Ishikawa (cell line): ENCODE data around the gene ANKRD28.

Source experiments
- CEBPB ChIP-seq: IDR thresholded peaks from 2 replicates; pipeline ENCODE4 v1.6.1; 2012
- CREB1 ChIP-seq: IDR thresholded peaks from 2 replicates; pipeline ENCODE4 v1.6.1; 2012; ENCODE audit warnings: low read depth
- EGR1 ChIP-seq: IDR thresholded peaks from 2 replicates; pipeline ENCODE4 v1.6.1; 2012
- EP300 ChIP-seq: IDR thresholded peaks from 2 replicates; pipeline ENCODE4 v1.6.1; 2012; ENCODE audit warnings: borderline replicate concordance
- FOXM1 ChIP-seq: IDR thresholded peaks from 2 replicates; pipeline ENCODE4 v1.6.1; 2012; ENCODE audit warnings: low read depth, borderline replicate concordance
- NFIC ChIP-seq: IDR thresholded peaks from 2 replicates; pipeline ENCODE4 v1.6.1; 2012
- RAD21 ChIP-seq: IDR thresholded peaks from 2 replicates; pipeline ENCODE4 v1.6.1; 2012; ENCODE audit warnings: low read depth
- TAF1 ChIP-seq: IDR thresholded peaks from 2 replicates; pipeline ENCODE4 v1.6.1; 2012; ENCODE audit warnings: low read depth, mild to moderate bottlenecking
- TCF12 ChIP-seq: IDR thresholded peaks from 2 replicates; pipeline ENCODE4 v1.6.1; 2012; ENCODE audit warnings: low read depth
- TEAD4 ChIP-seq: IDR thresholded peaks from 2 replicates; pipeline ENCODE4 v1.6.1; 2012
- YY1 ChIP-seq: IDR thresholded peaks from 2 replicates; pipeline ENCODE4 v1.6.1; 2012; ENCODE audit warnings: low read depth
- ZBTB7A ChIP-seq: IDR thresholded peaks from 2 replicates; pipeline ENCODE4 v1.6.1; 2012; ENCODE audit warnings: low read depth
- TF ChIP-seq, protein P1 (sequence below): IDR thresholded peaks from 2 replicates; pipeline ENCODE4 v1.6.1; 2012
- TF ChIP-seq, protein P2 (sequence below): IDR thresholded peaks from 2 replicates; pipeline ENCODE4 v1.6.1; 2012
- TF ChIP-seq, protein P3 (sequence below): IDR thresholded peaks from 2 replicates; pipeline ENCODE4 v1.6.1; 2012; ENCODE audit warnings: low read depth, mild to moderate bottlenecking

ANKRD28 gene

DNA sequence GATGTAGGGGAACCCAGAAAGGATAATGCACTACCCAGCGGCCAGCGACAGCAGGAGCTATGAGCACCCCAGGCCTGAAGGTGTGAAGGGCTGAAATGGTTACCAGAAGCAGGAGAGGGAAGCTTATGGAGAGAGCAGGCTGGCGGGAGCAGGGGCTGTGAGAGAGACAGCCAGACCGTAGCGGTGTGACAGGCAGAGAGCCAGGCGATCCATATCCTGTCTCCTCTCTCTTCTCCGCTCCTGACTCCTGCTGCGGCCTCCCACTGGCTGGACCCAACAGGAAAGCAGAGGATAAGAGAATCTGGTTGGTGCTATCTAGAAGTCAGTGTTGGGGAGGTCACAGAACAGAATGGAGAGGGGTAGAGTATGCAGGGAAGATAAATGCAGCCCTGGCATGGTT, 146.4 kb downstream of the ANKRD28 start:
- TF ChIP-seq YY1 (no peak), FOXM1 (no peak), TEAD4 (no peak), EP300 (no peak)
- TF ChIP-seq, protein P1, sequence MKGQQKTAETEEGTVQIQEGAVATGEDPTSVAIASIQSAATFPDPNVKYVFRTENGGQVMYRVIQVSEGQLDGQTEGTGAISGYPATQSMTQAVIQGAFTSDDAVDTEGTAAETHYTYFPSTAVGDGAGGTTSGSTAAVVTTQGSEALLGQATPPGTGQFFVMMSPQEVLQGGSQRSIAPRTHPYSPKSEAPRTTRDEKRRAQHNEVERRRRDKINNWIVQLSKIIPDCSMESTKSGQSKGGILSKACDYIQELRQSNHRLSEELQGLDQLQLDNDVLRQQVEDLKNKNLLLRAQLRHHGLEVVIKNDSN, result no peak

DNA sequence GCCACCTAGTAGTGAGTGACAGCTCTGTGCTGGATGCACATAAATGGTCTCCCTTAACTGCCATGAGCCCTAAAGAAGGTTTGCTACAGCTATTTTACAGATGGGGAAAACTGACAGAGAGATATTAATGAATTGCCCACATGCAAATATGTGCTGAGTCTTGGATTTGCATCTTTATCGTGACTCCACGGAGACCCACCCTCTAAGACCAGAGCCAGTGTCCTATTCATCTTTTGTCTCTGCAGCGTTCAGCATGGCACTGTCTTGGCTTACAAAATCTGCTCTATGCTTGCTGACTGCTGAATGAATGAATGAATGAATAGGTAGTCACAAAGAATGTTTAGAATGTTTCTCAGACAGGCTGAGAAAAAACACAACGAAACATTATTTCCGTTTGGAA, 147.9 kb downstream of the ANKRD28 start:
- TF ChIP-seq, protein P2, sequence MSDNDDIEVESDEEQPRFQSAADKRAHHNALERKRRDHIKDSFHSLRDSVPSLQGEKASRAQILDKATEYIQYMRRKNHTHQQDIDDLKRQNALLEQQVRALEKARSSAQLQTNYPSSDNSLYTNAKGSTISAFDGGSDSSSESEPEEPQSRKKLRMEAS, result no peak
- TF ChIP-seq CEBPB, result no peak
- TF ChIP-seq, protein P3, sequence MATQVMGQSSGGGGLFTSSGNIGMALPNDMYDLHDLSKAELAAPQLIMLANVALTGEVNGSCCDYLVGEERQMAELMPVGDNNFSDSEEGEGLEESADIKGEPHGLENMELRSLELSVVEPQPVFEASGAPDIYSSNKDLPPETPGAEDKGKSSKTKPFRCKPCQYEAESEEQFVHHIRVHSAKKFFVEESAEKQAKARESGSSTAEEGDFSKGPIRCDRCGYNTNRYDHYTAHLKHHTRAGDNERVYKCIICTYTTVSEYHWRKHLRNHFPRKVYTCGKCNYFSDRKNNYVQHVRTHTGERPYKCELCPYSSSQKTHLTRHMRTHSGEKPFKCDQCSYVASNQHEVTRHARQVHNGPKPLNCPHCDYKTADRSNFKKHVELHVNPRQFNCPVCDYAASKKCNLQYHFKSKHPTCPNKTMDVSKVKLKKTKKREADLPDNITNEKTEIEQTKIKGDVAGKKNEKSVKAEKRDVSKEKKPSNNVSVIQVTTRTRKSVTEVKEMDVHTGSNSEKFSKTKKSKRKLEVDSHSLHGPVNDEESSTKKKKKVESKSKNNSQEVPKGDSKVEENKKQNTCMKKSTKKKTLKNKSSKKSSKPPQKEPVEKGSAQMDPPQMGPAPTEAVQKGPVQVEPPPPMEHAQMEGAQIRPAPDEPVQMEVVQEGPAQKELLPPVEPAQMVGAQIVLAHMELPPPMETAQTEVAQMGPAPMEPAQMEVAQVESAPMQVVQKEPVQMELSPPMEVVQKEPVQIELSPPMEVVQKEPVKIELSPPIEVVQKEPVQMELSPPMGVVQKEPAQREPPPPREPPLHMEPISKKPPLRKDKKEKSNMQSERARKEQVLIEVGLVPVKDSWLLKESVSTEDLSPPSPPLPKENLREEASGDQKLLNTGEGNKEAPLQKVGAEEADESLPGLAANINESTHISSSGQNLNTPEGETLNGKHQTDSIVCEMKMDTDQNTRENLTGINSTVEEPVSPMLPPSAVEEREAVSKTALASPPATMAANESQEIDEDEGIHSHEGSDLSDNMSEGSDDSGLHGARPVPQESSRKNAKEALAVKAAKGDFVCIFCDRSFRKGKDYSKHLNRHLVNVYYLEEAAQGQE, result no peak
- no peak for TF ChIP-seq TAF1
- no peak for TF ChIP-seq CREB1
- TF ChIP-seq TEAD4, result no peak

DNA sequence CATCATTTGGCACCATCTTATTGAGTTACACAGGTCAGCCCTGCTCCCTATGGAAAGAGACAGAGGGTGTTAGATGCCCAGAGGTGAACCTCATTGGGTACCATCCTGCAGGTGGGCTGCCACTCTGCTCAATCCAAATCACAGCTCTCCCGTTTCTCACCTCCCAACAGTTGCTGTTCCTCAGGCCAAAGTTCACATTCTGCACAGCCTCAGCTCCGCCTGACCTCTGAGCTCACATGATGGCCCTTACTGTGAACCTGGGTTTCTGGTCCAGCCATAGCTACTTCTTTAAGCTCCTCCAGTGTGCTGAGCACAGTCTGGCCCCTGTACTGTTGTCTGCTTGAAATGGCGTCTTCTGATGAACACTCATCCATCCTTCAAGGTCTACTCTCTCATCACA, 148.4 kb downstream of the ANKRD28 start:
- TF ChIP-seq EP300, result no peak
- no peak for TF ChIP-seq RAD21
- TF ChIP-seq, protein P2, result no peak
- TF ChIP-seq EGR1, result no peak
- no peak for TF ChIP-seq ZBTB7A
- TF ChIP-seq CREB1, result no peak
- no peak for TF ChIP-seq CEBPB
- TF ChIP-seq, protein P1, result no peak
- TF ChIP-seq, protein P3, result no peak
- TF ChIP-seq TAF1, result no peak

DNA sequence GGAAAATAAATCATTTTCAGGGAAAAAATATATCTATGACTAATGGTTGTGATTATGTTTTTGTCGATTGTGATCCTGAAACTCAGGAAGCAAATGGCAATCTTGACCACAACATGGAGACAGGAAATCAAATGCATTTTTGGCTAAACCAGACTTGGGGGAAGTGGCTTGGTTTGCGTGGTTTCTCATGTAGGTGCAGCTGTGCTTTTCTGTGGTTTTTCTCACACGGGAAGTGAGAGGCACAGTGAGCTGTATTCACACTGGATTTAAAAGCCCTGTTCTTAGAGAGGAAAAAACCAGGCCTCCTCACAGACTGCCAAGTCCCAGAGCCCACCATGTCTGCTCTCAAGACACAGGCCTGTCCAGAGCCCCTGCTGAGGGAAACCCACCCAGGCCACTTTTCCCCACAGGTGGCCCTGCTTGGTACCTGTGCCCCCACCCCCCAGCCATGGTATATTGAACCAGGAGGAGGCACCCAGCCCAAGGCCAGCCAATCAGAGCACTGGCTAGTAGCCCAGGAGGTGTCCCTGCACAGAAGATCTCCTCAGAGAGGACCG, 150.1 kb downstream of the ANKRD28 start:
- TF ChIP-seq TAF1 (no peak), RAD21 (no peak), YY1 (no peak), CREB1 (no peak), ZBTB7A (no peak), EP300 (no peak), NFIC (no peak), TEAD4 (no peak), EGR1 (no peak), TCF12 (no peak), FOXM1 (no peak), CEBPB (no peak)
- TF ChIP-seq, protein P2, result no peak
- TF ChIP-seq, protein P1, result no peak

DNA sequence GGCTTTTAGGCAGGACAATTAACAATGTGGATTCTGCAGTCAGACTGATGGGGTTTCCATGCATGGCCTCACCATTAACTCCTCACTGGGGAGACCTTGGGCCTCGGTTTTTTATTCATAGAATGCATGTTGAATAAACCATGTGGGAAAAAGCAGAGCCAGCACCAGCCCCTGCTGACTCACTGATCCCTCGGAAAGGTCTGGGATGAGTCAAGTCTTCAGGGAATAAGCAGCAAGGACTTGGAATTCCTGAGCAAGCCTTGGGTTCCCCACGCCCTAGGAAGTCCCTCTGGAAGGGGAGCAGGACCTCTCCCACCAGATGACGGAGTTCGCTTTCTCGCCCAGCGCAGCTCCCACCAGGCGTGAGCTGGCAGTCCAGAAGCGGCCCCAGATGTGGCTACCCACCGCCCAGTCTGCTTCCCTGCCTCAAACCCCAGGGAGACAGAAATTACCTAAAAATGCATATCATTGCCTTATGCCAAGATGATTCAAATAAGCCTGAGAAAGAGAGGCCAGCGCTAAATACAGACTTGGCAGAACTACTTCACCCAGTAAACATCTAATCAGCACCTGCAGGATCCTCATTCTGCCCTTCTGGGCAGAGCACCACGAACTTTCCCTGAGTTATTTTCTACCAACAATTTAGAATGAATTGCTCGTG, 150.8 kb downstream of the ANKRD28 start:
- TF ChIP-seq EP300 (no peak), TCF12 (no peak), TEAD4 (no peak), TAF1 (no peak), EGR1 (no peak), NFIC (no peak), YY1 (no peak), CEBPB (no peak), CREB1 (no peak)
- TF ChIP-seq, protein P2, result no peak
- TF ChIP-seq, protein P3, result no peak
